C4-2B (cell line): ENCODE measurements around the gene STARD10.

Experiments used
- H3K27ac ChIP-seq: fragments of 450-650 bp; 2 replicates; pipeline ENCODE4 v1.5.1; 2017
- ZFX ChIP-seq: fragments of 450-650 bp; IDR thresholded peaks from 2 replicates; pipeline ENCODE4 v1.6.1; 2017
- TF ChIP-seq, protein P1 (sequence below): fragments of 450-650 bp; conservative IDR thresholded peaks from 2 replicates; pipeline ENCODE4 v1.5.1; 2017; ENCODE audit warnings: mild to moderate bottlenecking

STARD10 gene

DNA sequence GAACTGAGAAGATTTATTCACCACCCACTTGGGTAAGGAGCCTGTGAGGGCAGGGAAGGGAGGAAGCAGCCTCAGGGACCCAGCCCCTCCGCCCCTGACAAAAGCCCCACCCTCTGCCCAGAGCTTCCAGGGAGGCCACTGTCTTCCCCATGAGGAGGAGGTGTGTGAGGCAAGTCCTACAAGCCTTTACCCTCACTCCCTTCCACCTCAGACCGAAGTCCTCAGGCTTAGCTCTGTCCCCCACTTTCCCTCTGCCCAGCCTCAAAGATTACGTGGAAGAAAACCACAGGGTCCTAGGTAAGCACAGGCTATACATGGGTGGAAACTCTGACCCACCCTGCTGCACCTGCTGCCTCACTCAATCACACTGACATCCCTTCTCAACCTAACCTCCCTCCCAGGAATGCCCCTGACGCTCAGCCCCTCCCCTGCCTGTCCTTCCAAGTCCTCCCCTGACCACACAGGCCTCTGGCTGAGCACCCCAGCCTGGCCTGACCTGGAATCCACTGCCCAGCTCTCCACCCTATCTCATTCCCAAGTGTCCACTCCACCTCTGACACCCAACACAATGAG lies 38.0 kb downstream of the STARD10 start:
- no peak overlapping the region for H3K27ac ChIP-seq
- no peak for TF ChIP-seq ZFX
- TF ChIP-seq, protein P1, sequence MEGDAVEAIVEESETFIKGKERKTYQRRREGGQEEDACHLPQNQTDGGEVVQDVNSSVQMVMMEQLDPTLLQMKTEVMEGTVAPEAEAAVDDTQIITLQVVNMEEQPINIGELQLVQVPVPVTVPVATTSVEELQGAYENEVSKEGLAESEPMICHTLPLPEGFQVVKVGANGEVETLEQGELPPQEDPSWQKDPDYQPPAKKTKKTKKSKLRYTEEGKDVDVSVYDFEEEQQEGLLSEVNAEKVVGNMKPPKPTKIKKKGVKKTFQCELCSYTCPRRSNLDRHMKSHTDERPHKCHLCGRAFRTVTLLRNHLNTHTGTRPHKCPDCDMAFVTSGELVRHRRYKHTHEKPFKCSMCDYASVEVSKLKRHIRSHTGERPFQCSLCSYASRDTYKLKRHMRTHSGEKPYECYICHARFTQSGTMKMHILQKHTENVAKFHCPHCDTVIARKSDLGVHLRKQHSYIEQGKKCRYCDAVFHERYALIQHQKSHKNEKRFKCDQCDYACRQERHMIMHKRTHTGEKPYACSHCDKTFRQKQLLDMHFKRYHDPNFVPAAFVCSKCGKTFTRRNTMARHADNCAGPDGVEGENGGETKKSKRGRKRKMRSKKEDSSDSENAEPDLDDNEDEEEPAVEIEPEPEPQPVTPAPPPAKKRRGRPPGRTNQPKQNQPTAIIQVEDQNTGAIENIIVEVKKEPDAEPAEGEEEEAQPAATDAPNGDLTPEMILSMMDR = no peak

DNA sequence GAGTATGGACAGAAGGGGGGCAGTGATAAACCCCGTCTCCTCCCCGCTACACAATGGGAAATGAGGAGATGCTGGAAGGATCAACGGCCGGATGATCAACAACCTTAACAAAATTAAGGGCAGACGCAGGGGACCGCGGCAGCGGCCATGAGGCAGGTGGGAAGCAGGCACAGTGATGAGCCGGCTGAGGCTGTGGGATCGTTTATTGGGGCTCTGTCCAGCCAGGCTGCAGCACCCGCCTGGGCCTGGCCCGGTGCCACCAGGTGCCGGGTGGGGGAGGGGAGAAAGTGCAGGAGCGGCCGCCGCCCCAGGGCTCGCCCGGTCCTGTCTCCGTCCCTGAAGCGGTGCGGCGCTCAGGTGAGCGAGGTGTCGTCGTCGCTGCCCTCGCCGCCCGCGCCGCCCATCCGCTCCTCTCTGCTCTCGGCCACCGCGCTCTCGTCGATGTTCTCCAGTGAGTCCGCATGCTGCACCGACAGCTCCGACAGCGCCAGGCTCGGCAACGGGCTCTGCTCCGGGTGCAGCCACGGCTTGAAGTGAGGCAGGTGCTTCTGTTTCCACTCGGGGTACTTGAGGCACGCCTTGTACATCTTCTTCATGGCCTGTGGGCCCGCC lies 39.2 kb downstream of the STARD10 start:
- H3K27ac ChIP-seq = no peak overlapping the region
- TF ChIP-seq, protein P1 = no peak
- TF ChIP-seq ZFX = no peak

DNA sequence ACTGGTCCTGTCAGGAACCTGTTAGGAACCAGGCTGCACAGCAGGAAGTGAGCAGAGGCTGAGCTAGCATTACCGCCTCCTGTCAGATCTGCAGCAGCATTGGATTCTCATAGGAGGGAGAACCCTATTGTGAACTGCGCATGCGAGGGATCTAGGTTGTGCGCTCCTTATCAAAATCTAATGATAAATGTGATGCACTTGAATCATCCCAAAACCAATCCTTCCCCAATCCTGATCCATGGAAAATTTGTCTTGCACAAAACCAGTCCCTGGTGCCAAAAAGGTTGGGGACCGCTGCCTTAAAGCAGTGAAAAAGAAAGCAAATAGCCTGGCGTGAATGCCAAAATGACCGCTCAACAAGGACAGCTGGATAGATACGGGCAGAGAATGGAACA lies 39.7 kb downstream of the STARD10 start:
- TF ChIP-seq, protein P1 = no peak
- no peak for TF ChIP-seq ZFX
- no peak overlapping the region for H3K27ac ChIP-seq

DNA sequence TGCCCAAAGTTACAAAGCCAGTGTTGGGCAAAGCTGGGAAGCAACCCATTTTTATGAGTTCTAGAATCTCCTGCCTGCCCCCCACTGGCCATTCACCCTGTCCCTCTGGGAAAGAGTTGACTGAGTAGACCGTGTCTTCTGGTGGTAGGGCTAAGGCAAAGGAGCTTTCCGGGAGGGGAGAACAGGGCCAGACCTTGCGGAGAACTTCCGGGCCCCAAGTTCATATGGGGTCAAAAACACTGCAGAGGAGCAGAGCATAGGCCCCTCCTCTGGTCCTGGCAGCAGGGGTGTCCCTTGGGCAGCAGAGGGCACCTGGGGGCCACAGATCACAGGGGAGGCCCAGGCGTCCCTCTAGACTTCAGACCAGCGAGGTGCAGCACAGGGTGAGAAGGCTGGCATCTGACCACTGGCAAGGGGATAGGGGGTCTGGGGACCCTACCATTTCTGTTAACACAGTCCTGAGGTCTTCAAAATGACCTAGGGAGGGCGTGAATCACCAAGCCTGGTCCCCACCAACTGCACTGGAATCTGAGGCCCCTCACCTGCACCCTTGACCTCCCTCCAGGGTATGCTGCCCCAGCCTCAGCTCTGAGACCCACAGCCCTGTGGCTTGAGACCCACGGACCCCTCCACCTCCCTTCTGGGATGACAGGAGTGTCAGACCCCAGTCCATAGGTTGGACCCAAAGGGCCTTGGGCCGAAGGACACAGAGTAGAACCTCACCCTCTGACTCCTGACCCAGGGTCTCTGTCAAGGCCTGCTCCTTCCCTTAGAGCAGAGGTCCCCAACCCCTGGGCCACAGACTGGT lies 40.3 kb downstream of the STARD10 start:
- TF ChIP-seq ZFX = no peak
- TF ChIP-seq, protein P1 = no peak
- H3K27ac ChIP-seq = no peak overlapping the region; the same call in 1 of the 2 replicates

DNA sequence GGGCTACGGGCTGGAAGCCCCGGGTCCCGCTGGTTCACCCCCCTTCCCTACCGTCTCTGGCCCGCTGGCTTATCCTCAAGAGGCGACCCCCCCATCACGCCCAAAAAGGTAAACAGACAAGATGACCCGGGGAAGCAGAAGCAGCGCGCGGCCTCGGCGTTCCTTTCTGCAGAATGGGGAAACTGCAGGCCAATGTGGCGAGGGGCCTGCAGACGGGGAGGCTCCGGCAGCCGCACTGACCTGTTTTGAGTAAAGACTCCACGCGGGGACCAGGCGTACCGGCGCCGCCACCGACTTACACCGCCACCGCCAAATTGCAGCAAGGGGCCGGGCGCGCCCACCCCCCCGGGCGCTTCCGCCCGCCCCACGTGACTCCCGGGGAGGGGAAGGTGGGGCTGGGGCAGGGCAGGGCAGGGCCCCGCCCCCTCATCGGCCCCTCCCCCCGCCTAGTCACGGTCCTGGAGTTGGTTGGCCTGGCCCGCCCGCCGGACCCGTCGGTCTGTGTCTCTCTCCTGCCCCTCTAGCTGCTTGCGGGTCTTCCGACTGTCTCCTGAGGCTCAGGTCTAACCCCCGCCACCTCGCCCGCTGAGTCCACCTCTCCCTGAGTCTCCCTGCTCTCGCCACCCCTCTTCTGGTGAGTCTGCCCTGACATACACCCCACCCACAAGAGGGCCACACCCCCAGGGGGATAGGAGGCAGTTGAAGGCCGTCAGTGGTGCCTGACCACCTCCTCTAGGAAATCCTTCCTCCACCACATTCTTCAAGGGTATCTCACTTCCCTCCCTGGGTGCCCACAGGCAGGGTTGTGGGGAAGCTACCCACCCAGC lies 41.5 kb downstream of the STARD10 start, which contains the start of gene ARAP1:
TSS of gene ARAP1 (minus strand) at position 321 of the 827 bp plus-strand sequence. CDS start 25,280 bp downstream, outside the sequence.
- TF ChIP-seq ZFX = peak; percentile 69; the same call in 1 of the 2 replicates
- TF ChIP-seq, protein P1 = no peak
- peak within 1 kb of the TSS; percentile 84 for H3K27ac ChIP-seq

DNA sequence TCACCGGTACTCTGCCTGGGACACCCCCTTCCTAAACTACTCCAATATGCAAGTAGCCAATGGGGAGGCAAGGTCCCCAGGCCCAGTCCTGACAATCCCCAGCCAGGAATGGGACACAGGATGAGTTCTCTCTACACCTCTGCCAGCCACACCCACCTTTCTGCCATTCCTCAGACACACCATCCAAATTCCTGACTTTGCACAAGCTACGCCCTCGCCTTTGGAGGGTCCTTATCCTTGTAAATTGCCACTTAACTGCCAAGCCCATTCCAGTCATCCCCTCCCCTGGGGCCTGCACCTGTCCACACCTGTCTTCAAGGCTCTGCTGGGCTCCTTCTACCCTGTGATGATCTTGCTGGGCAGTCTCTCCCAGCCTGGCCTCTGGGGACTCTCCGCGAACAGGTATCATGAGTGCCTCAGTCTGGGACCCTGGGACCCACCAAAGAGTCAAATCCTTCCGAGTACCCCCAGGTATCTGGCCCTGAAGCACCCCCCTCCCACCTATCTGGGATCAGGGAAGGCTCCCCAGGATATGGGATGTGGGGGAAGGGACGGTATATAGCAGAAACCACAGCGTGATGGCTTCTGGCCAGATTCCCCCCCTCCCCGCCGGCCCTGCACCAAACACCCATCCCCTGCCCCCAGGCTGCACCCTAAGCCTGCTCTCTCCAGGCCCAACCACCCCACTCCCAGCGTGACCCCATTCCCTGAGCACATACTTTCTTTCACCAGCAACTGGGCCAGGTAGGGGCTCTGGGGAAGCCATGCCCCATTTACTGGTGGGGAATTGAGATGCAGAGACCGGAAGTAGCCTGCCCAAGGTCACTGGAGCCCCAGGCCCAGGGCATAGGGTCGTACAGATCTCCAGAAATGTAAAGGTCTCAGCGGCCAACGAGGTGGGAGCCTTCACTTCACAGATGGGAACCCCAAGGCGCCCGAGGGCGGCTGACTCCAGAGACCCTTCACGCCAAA lies 42.4 kb downstream of the STARD10 start:
- H3K27ac ChIP-seq = peak overlapping the region; percentile 84
- TF ChIP-seq, protein P1 = no peak
- no peak for TF ChIP-seq ZFX
